ENCODE results near the gene TNFAIP8.
"Not testable (repeated sequence)": the region's sequence is repeated elsewhere in the genome, so short reads cannot be mapped to it uniquely, and the experiment has no call there.

TNFAIP8 gene

DNA sequence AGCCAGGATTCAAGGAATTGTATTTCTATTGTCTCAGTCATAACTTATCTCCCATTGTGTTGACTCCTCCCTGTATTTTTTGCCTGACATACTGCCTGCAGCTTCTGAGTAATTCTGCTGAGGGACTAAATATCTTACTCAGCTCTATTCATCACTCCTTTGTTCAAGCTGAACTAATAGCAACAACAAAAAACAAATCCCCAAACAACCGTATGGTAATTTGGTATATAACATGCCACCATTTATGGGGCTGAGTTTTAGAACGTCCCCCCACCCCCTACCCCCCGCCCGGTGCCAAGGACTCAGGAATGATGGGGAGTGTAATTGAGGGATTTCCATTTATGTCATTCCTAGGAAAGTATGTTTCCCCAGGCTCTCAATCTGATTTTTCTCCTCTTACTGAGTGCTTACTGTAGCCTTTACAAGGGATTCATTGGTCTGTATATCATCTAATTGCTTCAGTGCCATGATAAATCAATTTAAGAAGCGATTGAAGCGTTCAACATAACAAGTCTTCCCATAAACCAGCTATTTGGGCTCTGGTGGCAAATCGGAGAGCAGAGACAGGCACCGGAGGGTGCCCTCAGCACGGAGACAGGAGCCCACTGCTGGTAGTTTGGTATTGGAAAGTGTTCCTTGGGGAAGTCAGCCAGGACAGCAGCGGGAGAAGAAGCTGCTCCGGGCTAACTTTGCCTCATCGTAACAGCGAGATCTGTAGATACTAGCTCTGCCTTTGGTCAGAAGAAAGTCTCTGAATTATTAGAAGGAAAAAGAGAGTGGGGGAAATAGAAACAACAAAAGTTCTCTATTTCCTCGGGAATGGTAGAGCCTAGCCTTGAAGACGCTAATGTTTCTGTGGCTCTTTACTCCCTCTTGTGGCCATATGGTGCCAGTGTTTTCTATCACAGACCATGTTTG, 55.8 kb downstream of the TNFAIP8 start:
- peaks cover 0 to 15% (median 8%) of the 10 kb centered on the region in 4 experiments for H3K4me1 ChIP-seq (ENCODE audit: control extremely low read depth in 1 of 4, control insufficient read depth in 4 of 4, insufficient read depth in 4 of 4, low read length in 3 of 4)
- CTCF ChIA-PET, result interaction anchor here (0.7 to 6.1 kb wide), 52 partner anchors 10 to 428 kb away, joined by 3 to 76 read pairs (median 5); partner anchors contain the start of genes DTWD2 and TNFAIP8
- DNase-seq, result peak; percentile 82 to 87 (median 84)
- WGBS (ENCODE audit: insufficient coverage), result 0% methylated on average over 8 of the region's 15 CpGs
- no peaks in the 10 kb centered on the region for H3K36me3 ChIP-seq (ENCODE audit: control insufficient read depth in 4 of 4, insufficient read depth in 4 of 4, low read length in 3 of 4)
- H3K9me3 ChIP-seq (ENCODE audit: control extremely low read depth in 1 of 5, control insufficient read depth in 4 of 5, insufficient read depth in 2 of 5, low read depth in 1 of 5, low read length in 4 of 5), result no peaks in the 10 kb centered on the region
- POLR2A ChIA-PET, result interaction anchor here (1.5 kb wide), 1 partner anchor 144 kb away, joined by 3 read pairs; no protein-coding TSS in a partner anchor
- H3K27me3 ChIP-seq (replicated peaks in 2 of 5; ENCODE audit: control insufficient read depth in 4 of 5, insufficient read depth in 5 of 5, low read length in 4 of 5), result no peaks in the 10 kb centered on the region
- H3K4me3 ChIP-seq (ENCODE audit: control insufficient read depth in 1 of 7, extremely low read depth in 1 of 7, insufficient read depth in 4 of 7, low read depth in 2 of 7, low read length in 6 of 7), result peak overlapping the region; percentile 35 to 96 (median 78)
- peak overlapping the region; percentile 9 to 75 for H3K27ac ChIP-seq (ENCODE audit: insufficient read depth in 1 of 2, low read depth in 1 of 2, low read length in 2 of 2, poor library complexity in 1 of 2, severe bottlenecking in 2 of 2)

DNA sequence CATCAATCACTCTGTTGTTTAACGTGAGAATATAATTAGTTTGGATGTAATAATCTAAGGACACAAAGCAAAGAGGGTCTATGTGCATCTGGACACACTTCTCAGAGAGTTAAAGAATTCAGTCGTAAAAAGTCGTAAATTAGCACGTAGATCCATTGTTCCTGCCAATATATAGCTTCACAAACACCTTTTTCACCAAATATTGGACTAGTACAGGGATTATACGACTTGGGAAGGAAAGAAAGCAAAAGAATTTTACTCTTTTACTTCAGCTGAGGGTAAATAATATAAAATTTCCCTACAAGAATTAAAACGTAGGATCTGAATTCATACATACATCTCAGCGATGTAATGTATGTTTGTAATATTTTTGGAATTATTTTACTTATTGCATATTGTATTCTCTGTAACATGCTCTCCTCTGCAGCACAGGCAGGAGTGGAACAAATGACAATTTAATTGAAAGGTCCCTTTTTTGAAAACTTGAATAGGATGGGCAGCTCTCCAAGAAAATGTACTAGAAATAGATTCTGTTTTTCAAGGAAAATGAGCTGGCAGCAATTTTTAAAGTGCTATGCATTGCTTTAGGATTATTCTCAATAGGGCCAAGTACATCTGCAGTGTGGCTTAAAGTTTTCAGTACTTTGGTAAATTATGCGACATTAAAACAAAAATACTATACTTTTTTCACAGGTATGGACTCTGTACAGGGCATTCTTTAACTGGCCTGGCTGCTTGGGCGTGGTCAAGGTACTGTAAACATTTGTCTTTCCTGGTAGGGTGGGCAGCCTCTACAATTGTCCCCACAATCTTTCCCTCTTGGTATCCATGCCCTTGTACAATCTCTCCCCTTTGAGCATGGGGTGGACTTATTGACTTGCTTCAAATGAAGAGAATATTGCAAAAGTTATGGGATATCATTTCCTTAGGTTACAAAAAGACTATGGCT, 56.7 kb downstream of the TNFAIP8 start:
- peaks cover 0 to 17% (median 9%) of the 10 kb centered on the region in 4 experiments for H3K4me1 ChIP-seq (ENCODE audit: control extremely low read depth in 1 of 4, control insufficient read depth in 4 of 4, insufficient read depth in 4 of 4, low read length in 3 of 4)
- no peaks in the 10 kb centered on the region for H3K27me3 ChIP-seq (replicated peaks in 2 of 5; ENCODE audit: control insufficient read depth in 4 of 5, insufficient read depth in 5 of 5, low read length in 4 of 5)
- H3K4me3 ChIP-seq (ENCODE audit: control insufficient read depth in 1 of 7, extremely low read depth in 1 of 7, insufficient read depth in 4 of 7, low read depth in 2 of 7, low read length in 6 of 7), result peak overlapping the region in 6 of 7 experiments; percentile 66 to 96 (median 82)
- ChIA-PET CTCF (interaction anchor here (0.7 to 6.1 kb wide), 48 partner anchors 11 to 429 kb away, joined by 3 to 76 read pairs (median 5); partner anchors contain the start of genes DTWD2 and TNFAIP8), POLR2A (interaction anchor here (1.5 kb wide), 1 partner anchor 145 kb away, joined by 3 read pairs; no protein-coding TSS in a partner anchor)
- no peaks in the 10 kb centered on the region for H3K36me3 ChIP-seq (ENCODE audit: control insufficient read depth in 4 of 4, insufficient read depth in 4 of 4, low read length in 3 of 4)
- H3K9me3 ChIP-seq (ENCODE audit: control extremely low read depth in 1 of 5, control insufficient read depth in 4 of 5, insufficient read depth in 2 of 5, low read depth in 1 of 5, low read length in 4 of 5), result no peaks in the 10 kb centered on the region
- no peak for DNase-seq
- 100% methylated on average over 1 of the region's 9 CpGs for WGBS (ENCODE audit: insufficient coverage)
- H3K27ac ChIP-seq (ENCODE audit: insufficient read depth in 1 of 2, low read depth in 1 of 2, low read length in 2 of 2, poor library complexity in 1 of 2, severe bottlenecking in 2 of 2), result no peak overlapping the region

DNA sequence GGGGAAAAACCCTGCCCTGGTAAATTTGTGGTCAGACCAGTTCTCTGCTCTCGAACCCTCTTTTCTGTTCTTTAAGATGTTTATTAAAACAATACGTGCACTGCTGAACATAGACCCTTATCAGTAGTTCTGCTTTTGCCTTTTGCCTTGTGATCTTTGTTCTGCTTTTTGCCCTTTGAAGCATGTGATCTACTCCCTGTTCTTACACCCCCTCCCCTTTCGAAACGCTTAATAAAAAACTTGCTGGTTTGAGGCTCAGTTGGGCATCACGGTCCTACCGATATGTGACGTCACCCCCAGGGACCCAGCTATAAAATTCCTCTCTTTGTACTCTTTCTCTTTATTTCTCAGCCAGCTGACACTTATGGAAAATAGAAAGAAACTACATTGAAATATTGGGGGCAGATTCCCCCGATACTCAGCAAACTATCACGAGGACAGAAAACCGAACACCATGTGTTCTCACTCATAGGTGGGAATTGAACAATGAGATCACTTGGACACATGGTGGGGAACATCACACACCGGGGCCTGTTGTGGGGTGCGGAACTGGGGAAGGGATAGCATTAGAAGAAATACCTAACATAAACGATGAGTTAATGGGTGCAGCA, 58.4 kb downstream of the TNFAIP8 start:
- peak overlapping the region in 1 of 2 experiments; percentile 54 for H3K27ac ChIP-seq (ENCODE audit: insufficient read depth in 1 of 2, low read depth in 1 of 2, low read length in 2 of 2, poor library complexity in 1 of 2, severe bottlenecking in 2 of 2)
- H3K36me3 ChIP-seq (ENCODE audit: control insufficient read depth in 4 of 4, insufficient read depth in 4 of 4, low read length in 3 of 4); POLR2A ChIA-PET; H3K4me3 ChIP-seq (ENCODE audit: control insufficient read depth in 1 of 7, extremely low read depth in 1 of 7, insufficient read depth in 4 of 7, low read depth in 2 of 7, low read length in 6 of 7); H3K9me3 ChIP-seq (ENCODE audit: control extremely low read depth in 1 of 5, control insufficient read depth in 4 of 5, insufficient read depth in 2 of 5, low read depth in 1 of 5, low read length in 4 of 5); H3K27me3 ChIP-seq (replicated peaks in 2 of 5; ENCODE audit: control insufficient read depth in 4 of 5, insufficient read depth in 5 of 5, low read length in 4 of 5): not testable (repeated sequence)
- H3K4me1 ChIP-seq (ENCODE audit: control extremely low read depth in 1 of 4, control insufficient read depth in 4 of 4, insufficient read depth in 4 of 4, low read length in 3 of 4), result peaks cover 10 to 32% (median 19%) of the 10 kb centered on the region in 4 experiments
- CTCF ChIA-PET, result interaction anchor here (1.4 to 3.7 kb wide), 4 partner anchors 9 to 427 kb away, joined by 5 to 26 read pairs (median 16); partner anchors contain the start of gene DTWD2
- peak; percentile 76 to 95 (median 90) for DNase-seq
- 33% methylated on average over 10 of the region's 13 CpGs for WGBS (ENCODE audit: insufficient coverage)

DNA sequence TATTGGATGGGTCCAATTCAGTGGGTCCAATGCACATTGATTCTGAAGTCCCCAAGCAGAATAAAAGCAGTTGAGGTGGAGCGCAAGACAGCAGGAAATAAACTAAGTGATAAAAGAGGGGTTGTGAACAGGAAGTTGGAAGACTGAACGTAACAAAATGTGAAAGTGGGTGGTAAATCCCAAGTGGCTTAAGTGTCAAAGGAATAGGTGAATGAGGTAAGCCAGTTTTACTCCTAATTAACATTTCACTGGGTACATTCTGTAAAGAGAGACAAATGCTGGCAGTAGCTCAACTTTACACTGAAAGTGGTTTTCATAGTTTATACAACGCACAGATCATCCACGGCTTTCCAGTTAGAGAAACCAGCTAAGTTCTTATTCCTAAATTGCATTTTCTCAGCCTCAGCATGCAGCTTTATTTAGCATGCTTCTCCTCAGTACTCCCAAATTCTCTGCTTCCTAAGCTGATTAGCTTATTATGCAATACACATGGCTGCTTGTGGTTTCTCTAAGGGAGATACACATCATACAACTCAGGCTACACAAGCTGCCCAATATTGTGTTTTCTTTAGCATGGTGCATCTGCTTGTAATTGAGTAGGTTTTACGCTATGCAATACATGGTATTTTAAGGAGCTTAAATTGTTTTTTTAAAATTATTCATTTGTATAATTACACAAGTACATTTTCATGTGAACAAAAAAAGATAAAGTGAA, 62.2 kb downstream of the TNFAIP8 start:
- H3K27me3 ChIP-seq (replicated peaks in 2 of 5; ENCODE audit: control insufficient read depth in 4 of 5, insufficient read depth in 5 of 5, low read length in 4 of 5), result no peaks in the 10 kb centered on the region
- DNase-seq, result peak in 1 of 3 donors; percentile 40
- ChIA-PET CTCF (interaction anchor here (0.8 to 2.7 kb wide), 7 partner anchors 9 to 430 kb away, joined by 3 to 10 read pairs (median 4); partner anchors contain the start of gene DTWD2), POLR2A (interaction anchor here (0.6 to 1.1 kb wide), 2 partner anchors 33 to 150 kb away, joined by 3 to 4 read pairs; no protein-coding TSS in a partner anchor)
- WGBS (ENCODE audit: insufficient coverage), result 67% methylated on average over 4 of the region's 5 CpGs
- H3K4me1 ChIP-seq (ENCODE audit: control extremely low read depth in 1 of 4, control insufficient read depth in 4 of 4, insufficient read depth in 4 of 4, low read length in 3 of 4), result peaks cover 9 to 35% (median 25%) of the 10 kb centered on the region in 4 experiments
- no peak overlapping the region for H3K27ac ChIP-seq (ENCODE audit: insufficient read depth in 1 of 2, low read depth in 1 of 2, low read length in 2 of 2, poor library complexity in 1 of 2, severe bottlenecking in 2 of 2)
- no peak overlapping the region for H3K4me3 ChIP-seq (ENCODE audit: control insufficient read depth in 1 of 7, extremely low read depth in 1 of 7, insufficient read depth in 4 of 7, low read depth in 2 of 7, low read length in 6 of 7)
- H3K36me3 ChIP-seq (ENCODE audit: control insufficient read depth in 4 of 4, insufficient read depth in 4 of 4, low read length in 3 of 4), result no peaks in the 10 kb centered on the region
- H3K9me3 ChIP-seq (ENCODE audit: control extremely low read depth in 1 of 5, control insufficient read depth in 4 of 5, insufficient read depth in 2 of 5, low read depth in 1 of 5, low read length in 4 of 5), result no peaks in the 10 kb centered on the region

DNA sequence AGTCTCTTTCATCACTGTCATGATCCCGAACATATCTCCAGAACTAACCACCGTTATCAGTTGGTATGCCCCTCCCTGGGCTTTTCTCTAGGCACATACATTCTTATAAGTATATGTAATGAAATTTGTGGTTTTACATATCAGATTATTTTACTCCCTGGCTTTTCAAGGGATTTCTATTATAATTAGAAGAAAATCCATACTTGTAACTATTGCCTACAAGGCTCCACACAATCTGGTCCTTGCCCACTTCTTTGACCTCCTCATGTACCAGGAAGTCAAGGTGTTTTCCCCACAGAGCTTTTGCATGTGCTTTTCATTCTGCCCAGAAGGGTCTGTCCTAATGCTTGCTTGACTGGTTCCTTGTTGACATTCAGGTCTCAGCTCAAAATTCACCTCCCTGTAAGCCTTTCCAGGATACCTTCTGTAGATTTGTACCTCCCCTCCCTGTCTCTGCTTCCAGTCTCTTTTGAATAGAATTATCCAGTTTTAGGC, 62.8 kb downstream of the TNFAIP8 start:
- no CpG with 5 or more reads among the region's 2 CpGs for WGBS (ENCODE audit: insufficient coverage)
- H3K36me3 ChIP-seq (ENCODE audit: control insufficient read depth in 4 of 4, insufficient read depth in 4 of 4, low read length in 3 of 4), result no peaks in the 10 kb centered on the region
- DNase-seq, result no peak
- ChIA-PET POLR2A (interaction anchor here (1.1 kb wide), 1 partner anchor 150 kb away, joined by 4 read pairs; no protein-coding TSS in a partner anchor), CTCF (interaction anchor here (0.8 to 2.7 kb wide), 8 partner anchors 8 to 431 kb away, joined by 3 to 10 read pairs (median 4); partner anchors contain the start of gene DTWD2)
- H3K9me3 ChIP-seq (ENCODE audit: control extremely low read depth in 1 of 5, control insufficient read depth in 4 of 5, insufficient read depth in 2 of 5, low read depth in 1 of 5, low read length in 4 of 5), result no peaks in the 10 kb centered on the region
- H3K27ac ChIP-seq (ENCODE audit: insufficient read depth in 1 of 2, low read depth in 1 of 2, low read length in 2 of 2, poor library complexity in 1 of 2, severe bottlenecking in 2 of 2), result no peak overlapping the region
- H3K4me3 ChIP-seq (ENCODE audit: control insufficient read depth in 1 of 7, extremely low read depth in 1 of 7, insufficient read depth in 4 of 7, low read depth in 2 of 7, low read length in 6 of 7), result no peak overlapping the region
- no peaks in the 10 kb centered on the region for H3K27me3 ChIP-seq (replicated peaks in 2 of 5; ENCODE audit: control insufficient read depth in 4 of 5, insufficient read depth in 5 of 5, low read length in 4 of 5)
- peaks cover 9 to 32% (median 24%) of the 10 kb centered on the region in 4 experiments for H3K4me1 ChIP-seq (ENCODE audit: control extremely low read depth in 1 of 4, control insufficient read depth in 4 of 4, insufficient read depth in 4 of 4, low read length in 3 of 4)
